Endodermal cell (in vitro differentiated cells): ENCODE results near the gene PTPRK. TPM values are rescaled to one million over a fixed set of nuclear protein-coding genes. Genes with fewer than 3 reads are reported as not detected.

Experiments
- DNase-seq: peaks from one replicate; pipeline ENCODE4 v3.0.0-alpha.2; 2017
- H3K27ac ChIP-seq: 2 replicates; pipeline ENCODE4 v1.5.1; 2013; ENCODE audit warnings: mild to moderate bottlenecking, low read depth, low read length, moderate library complexity
- H3K27me3 ChIP-seq: 2 replicates; pipeline ENCODE4 v1.6.1; 2013; ENCODE audit warnings: mild to moderate bottlenecking, low read length, moderate library complexity; ENCODE audit not compliant: insufficient read depth, control insufficient read depth, poor library complexity, severe bottlenecking
- H3K36me3 ChIP-seq: 2 replicates; pipeline ENCODE4 v1.7.0; 2013; ENCODE audit warnings: mild to moderate bottlenecking, low read length, moderate library complexity; ENCODE audit not compliant: control insufficient read depth, insufficient read depth
- H3K4me1 ChIP-seq: one replicate; pipeline ENCODE4 v1.7.0; 2013; ENCODE audit warnings: low read length; ENCODE audit not compliant: control insufficient read depth, insufficient read depth
- H3K4me3 ChIP-seq: 2 replicates; pipeline ENCODE4 v1.5.1; 2013; ENCODE audit warnings: mild to moderate bottlenecking, low read length, moderate library complexity
- H3K9ac ChIP-seq: 2 replicates; pipeline ENCODE4 v1.6.1; 2013; ENCODE audit warnings: mild to moderate bottlenecking, low read length, moderate library complexity; ENCODE audit not compliant: poor library complexity, severe bottlenecking; ENCODE audit errors: extremely low read depth
- H3K9me3 ChIP-seq: 2 replicates; pipeline ENCODE4 v1.6.1; 2013; ENCODE audit warnings: mild to moderate bottlenecking, low read length, moderate library complexity; ENCODE audit not compliant: control insufficient read depth
- H3K27ac Mint-ChIP-seq: 2 replicates; pipeline ENCODE4 v1.8.0; 2020; ENCODE audit warnings: mixed read lengths
- H3K27me3 Mint-ChIP-seq: 2 replicates; pipeline ENCODE4 v1.8.0; 2021; ENCODE audit warnings: mild to moderate bottlenecking, mixed read lengths; ENCODE audit not compliant: insufficient read depth
- H3K36me3 Mint-ChIP-seq: 2 replicates; pipeline ENCODE4 v1.8.0; 2020; ENCODE audit warnings: low read depth, mixed read lengths
- H3K4me1 Mint-ChIP-seq: 2 replicates; pipeline ENCODE4 v1.8.0; 2020; ENCODE audit warnings: mixed read lengths
- H3K4me3 Mint-ChIP-seq: 2 replicates; pipeline ENCODE4 v1.8.0; 2020; ENCODE audit warnings: mild to moderate bottlenecking, moderate library complexity, mixed read lengths
- H3K9me3 Mint-ChIP-seq: 2 replicates; pipeline ENCODE4 v1.8.0; 2020; ENCODE audit warnings: mild to moderate bottlenecking, mixed read lengths
- WGBS, 2 experiments: methylation state at CpG; one replicate each; pipeline versions ENCODE4 v1.1.5 to v1.1.7; 2013; ENCODE audit warnings: missing lambda C conversion rate in 2 of 2, mixed read lengths in 1 of 2; ENCODE audit not compliant: insufficient coverage in 1 of 2, insufficient read length in 1 of 2; 5-methylcytosine and 5-hydroxymethylcytosine counted together
- total RNA-seq, 2 donors: library from RNA; stranded (reverse); fragmentation: NEBNext Ultra II Directional in 1 of 2; extraction: Animal tissue kit (Norgen Biotek cat#: 25700) in 1 of 2; gene quantifications; 2 replicates in 1 of 2; 3 replicates in 1 of 2; pipeline ENCODE4 v1.2.1, GENCODE V29; 2021
- TF ChIP-seq, protein P1 (sequence below): fragments of 200-600 bp; sonication (generic); conservative IDR thresholded peaks from 2 replicates; pipeline ENCODE4 v1.5.0; 2021; ENCODE audit warnings: antibody characterized with exemption, mild to moderate bottlenecking

PTPRK gene
- total RNA-seq, 2 donors from 2014 or later, result 46.4 to 57.6 TPM

DNA sequence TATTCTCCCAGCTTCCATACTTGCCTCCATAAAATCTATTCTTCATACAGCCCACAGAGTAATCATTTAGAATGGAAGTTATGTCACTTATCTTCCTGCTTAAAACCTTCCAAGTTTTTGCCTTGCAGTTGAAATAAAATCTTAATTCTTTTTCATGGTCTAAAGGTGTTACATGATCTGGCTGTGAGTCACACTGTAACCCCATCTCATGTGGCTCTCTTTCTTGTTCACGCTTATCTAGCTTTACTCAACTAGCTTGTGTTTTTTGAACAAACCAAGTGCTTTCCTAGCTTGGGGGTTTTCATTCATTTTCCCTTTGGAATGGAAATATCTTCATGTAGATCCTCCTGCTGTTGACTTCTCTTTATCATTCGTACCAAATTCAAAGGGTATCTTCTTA is 596.0 kb downstream of the PTPRK start:
- WGBS, 2 experiments, result 79 to 90% methylated on average over 2 of the region's 2 CpGs
- DNase-seq, result no peak
- Histone ChIP-seq H3K9me3 (peaks cover 11% of the 10 kb centered on the region), H3K36me3 (no peaks in the 10 kb centered on the region), H3K4me1 (no peaks in the 10 kb centered on the region), H3K27ac (no peak overlapping the region), H3K4me3 (no peak overlapping the region), H3K27me3 (no peaks in the 10 kb centered on the region), H3K9ac (no peak overlapping the region)
- H3K4me1 Mint-ChIP-seq, result no peaks in the 10 kb centered on the region
- H3K27ac Mint-ChIP-seq, result no peak overlapping the region
- H3K4me3 Mint-ChIP-seq, result no peak overlapping the region
- TF ChIP-seq, protein P1, sequence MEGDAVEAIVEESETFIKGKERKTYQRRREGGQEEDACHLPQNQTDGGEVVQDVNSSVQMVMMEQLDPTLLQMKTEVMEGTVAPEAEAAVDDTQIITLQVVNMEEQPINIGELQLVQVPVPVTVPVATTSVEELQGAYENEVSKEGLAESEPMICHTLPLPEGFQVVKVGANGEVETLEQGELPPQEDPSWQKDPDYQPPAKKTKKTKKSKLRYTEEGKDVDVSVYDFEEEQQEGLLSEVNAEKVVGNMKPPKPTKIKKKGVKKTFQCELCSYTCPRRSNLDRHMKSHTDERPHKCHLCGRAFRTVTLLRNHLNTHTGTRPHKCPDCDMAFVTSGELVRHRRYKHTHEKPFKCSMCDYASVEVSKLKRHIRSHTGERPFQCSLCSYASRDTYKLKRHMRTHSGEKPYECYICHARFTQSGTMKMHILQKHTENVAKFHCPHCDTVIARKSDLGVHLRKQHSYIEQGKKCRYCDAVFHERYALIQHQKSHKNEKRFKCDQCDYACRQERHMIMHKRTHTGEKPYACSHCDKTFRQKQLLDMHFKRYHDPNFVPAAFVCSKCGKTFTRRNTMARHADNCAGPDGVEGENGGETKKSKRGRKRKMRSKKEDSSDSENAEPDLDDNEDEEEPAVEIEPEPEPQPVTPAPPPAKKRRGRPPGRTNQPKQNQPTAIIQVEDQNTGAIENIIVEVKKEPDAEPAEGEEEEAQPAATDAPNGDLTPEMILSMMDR, result no peak
- peaks cover 24% of the 10 kb centered on the region for H3K9me3 Mint-ChIP-seq
- H3K27me3 Mint-ChIP-seq, result no peaks in the 10 kb centered on the region
- H3K36me3 Mint-ChIP-seq, result no peaks in the 10 kb centered on the region

DNA sequence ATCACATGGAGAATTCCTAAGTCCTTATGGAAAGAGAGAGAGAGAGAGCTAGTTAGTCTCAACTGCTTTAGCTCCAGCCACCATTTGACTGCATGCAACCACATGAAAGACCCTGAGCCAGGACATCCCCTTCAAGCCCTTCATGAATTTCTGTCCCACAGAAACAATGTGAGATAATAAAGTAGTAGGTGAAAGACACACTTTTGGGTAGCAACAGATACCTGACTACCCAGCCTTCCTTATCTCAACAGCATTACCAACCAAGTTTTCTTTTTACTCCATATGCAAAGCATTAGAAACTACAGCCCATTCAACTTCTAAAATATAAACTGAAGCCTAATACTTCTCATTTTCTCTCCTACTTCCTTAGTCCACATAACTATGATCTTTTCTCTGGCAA is 596.4 kb downstream of the PTPRK start:
- Histone ChIP-seq H3K36me3 (no peaks in the 10 kb centered on the region), H3K27me3 (no peaks in the 10 kb centered on the region), H3K27ac (no peak overlapping the region), H3K9ac (no peak overlapping the region), H3K9me3 (peaks cover 11% of the 10 kb centered on the region), H3K4me1 (no peaks in the 10 kb centered on the region), H3K4me3 (no peak overlapping the region)
- Mint-ChIP-seq H3K4me3 (no peak overlapping the region), H3K4me1 (no peaks in the 10 kb centered on the region), H3K36me3 (no peaks in the 10 kb centered on the region), H3K27ac (no peak overlapping the region), H3K9me3 (peaks cover 24% of the 10 kb centered on the region), H3K27me3 (no peaks in the 10 kb centered on the region)
- DNase-seq, result no peak
- TF ChIP-seq, protein P1, result no peak

DNA sequence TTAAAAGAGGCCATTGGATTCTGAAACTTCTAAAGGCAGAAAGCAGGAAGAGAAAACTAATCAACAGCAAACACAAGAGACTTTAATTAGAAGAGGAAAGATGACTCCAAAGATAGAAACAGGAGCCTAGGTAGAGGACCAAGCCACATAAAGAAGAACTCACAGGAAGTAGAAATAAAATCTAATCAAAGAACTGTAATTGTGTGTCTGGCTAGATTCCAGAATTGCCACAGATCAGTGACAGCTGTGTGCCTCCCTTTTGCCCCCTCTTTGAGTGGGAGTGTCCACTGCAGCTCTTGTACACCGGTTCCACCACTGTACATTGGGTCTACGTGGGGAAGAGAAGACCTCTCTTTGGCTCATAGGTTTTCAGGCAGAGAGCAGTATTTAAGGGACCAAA is 597.3 kb downstream of the PTPRK start:
- Mint-ChIP-seq H3K4me3 (no peak overlapping the region), H3K36me3 (no peaks in the 10 kb centered on the region), H3K27ac (no peak overlapping the region), H3K27me3 (no peaks in the 10 kb centered on the region), H3K9me3 (peaks cover 24% of the 10 kb centered on the region), H3K4me1 (no peaks in the 10 kb centered on the region)
- TF ChIP-seq, protein P1, result no peak
- H3K9me3 ChIP-seq, result peaks cover 11% of the 10 kb centered on the region
- no peak overlapping the region for H3K9ac ChIP-seq
- no peak overlapping the region for H3K4me3 ChIP-seq
- no peak overlapping the region for H3K27ac ChIP-seq
- no peak for DNase-seq
- no peaks in the 10 kb centered on the region for H3K36me3 ChIP-seq
- H3K4me1 ChIP-seq, result no peaks in the 10 kb centered on the region
- H3K27me3 ChIP-seq, result no peaks in the 10 kb centered on the region
- 95 to 100% methylated on average over 2 of the region's 2 CpGs for WGBS, 2 experiments
